Progenitor cell of endocrine pancreas (in vitro differentiated cells): Measurements from ENCODE around the gene XPNPEP1. TPM values are rescaled to one million over a fixed set of nuclear protein-coding genes. Genes with fewer than 3 reads are reported as not detected.

Source experiments
- DNase-seq: peaks from one replicate; pipeline ENCODE4 v3.0.0; 2021; ENCODE audit warnings: low spot score; ENCODE audit not compliant: unreplicated experiment
- H3K27ac Mint-ChIP-seq: 2 replicates; pipeline ENCODE4 v1.8.0; 2021; ENCODE audit warnings: mild to moderate bottlenecking, moderate library complexity, mixed read lengths
- H3K27me3 Mint-ChIP-seq: 2 replicates; pipeline ENCODE4 v1.8.0; 2021; ENCODE audit warnings: mixed read lengths
- H3K36me3 Mint-ChIP-seq: 2 replicates; pipeline ENCODE4 v1.8.0; 2022; ENCODE audit warnings: mixed read lengths; ENCODE audit not compliant: insufficient read depth
- H3K4me1 Mint-ChIP-seq: 2 replicates; pipeline ENCODE4 v1.8.0; 2021; ENCODE audit warnings: low read depth, mixed read lengths
- H3K4me3 Mint-ChIP-seq: 2 replicates; pipeline ENCODE4 v1.8.0; 2021; ENCODE audit warnings: low read depth, mild to moderate bottlenecking, moderate library complexity, mixed read lengths
- H3K9me3 Mint-ChIP-seq: 2 replicates; pipeline ENCODE4 v1.8.0; 2021; ENCODE audit warnings: low read depth, mixed read lengths
- CTCF ChIP-seq: fragments of 200-600 bp; sonication (generic); IDR thresholded peaks from one replicate; pipeline ENCODE4 v1.5.0; 2021; ENCODE audit warnings: antibody characterized with exemption, mild to moderate bottlenecking; ENCODE audit not compliant: unreplicated experiment
- total RNA-seq: library from RNA; stranded (reverse); gene quantifications from 2 replicates; pipeline ENCODE4 v1.2.1, GENCODE V29; 2021

Gene XPNPEP1
- total RNA-seq, 1 donor from 2014 or later, result 40.0 TPM

- Mint-ChIP-seq H3K27ac (no peak overlapping the region), H3K36me3 (no peaks in the 10 kb centered on the region), H3K4me1 (peaks cover 43% of the 10 kb centered on the region), H3K9me3 (no peaks in the 10 kb centered on the region), H3K4me3 (no peak overlapping the region), H3K27me3 (peaks cover 42% of the 10 kb centered on the region)
- DNase-seq, result no peak
- TF ChIP-seq CTCF, result no peak
Measured at GRCh38 chr10:109968953-109969759, 45.8 kb upstream of the XPNPEP1 start.

- peaks cover 40% of the 10 kb centered on the region for H3K27me3 Mint-ChIP-seq
- TF ChIP-seq CTCF, result no peak
- no peak for DNase-seq
- no peaks in the 10 kb centered on the region for H3K36me3 Mint-ChIP-seq
- no peaks in the 10 kb centered on the region for H3K9me3 Mint-ChIP-seq
- no peak overlapping the region for H3K4me3 Mint-ChIP-seq
- H3K4me1 Mint-ChIP-seq, result peaks cover 48% of the 10 kb centered on the region
- peak overlapping the region; percentile 87 for H3K27ac Mint-ChIP-seq
Measured at GRCh38 chr10:109967739-109968088, 44.4 kb upstream of the XPNPEP1 start.

- H3K27ac Mint-ChIP-seq, result peak overlapping the region; percentile 87
- H3K9me3 Mint-ChIP-seq, result no peaks in the 10 kb centered on the region
- no peak for TF ChIP-seq CTCF
- no peak for DNase-seq
- peak overlapping the region; percentile 46 for H3K4me3 Mint-ChIP-seq
- H3K36me3 Mint-ChIP-seq, result no peaks in the 10 kb centered on the region
- peaks cover 52% of the 10 kb centered on the region for H3K4me1 Mint-ChIP-seq
- peaks cover 37% of the 10 kb centered on the region for H3K27me3 Mint-ChIP-seq
Measured at GRCh38 chr10:109966961-109967738, 43.8 kb upstream of the XPNPEP1 start.

GRCh38 chr10:109964318-109964717 is 41.0 kb upstream of the XPNPEP1 start:
- DNase-seq, result no peak
- Mint-ChIP-seq H3K4me1 (peaks cover 54% of the 10 kb centered on the region), H3K27me3 (peaks cover 17% of the 10 kb centered on the region), H3K27ac (peak overlapping the region; percentile 10), H3K36me3 (no peaks in the 10 kb centered on the region), H3K9me3 (no peaks in the 10 kb centered on the region), H3K4me3 (no peak overlapping the region)
- no peak for TF ChIP-seq CTCF

GRCh38 chr10:109963439-109963838 is 40.1 kb upstream of the XPNPEP1 start:
- Mint-ChIP-seq H3K9me3 (no peaks in the 10 kb centered on the region), H3K27ac (no peak overlapping the region), H3K36me3 (no peaks in the 10 kb centered on the region), H3K4me3 (no peak overlapping the region), H3K27me3 (peaks cover 10% of the 10 kb centered on the region), H3K4me1 (peaks cover 51% of the 10 kb centered on the region)
- no peak for TF ChIP-seq CTCF
- no peak for DNase-seq
